Osteocyte (in vitro differentiated cells): ENCODE data around the gene MAPK11. TPM values are rescaled to one million over a fixed set of nuclear protein-coding genes. Genes with fewer than 3 reads are reported as not detected.

Experiments used
- DNase-seq: peaks from one replicate; pipeline ENCODE4 v3.0.0; 2021; ENCODE audit warnings: mixed read lengths; ENCODE audit not compliant: unreplicated experiment; ENCODE audit errors: extremely low spot score
- H3K27ac Mint-ChIP-seq: one replicate; pipeline ENCODE4 v1.8.0; 2021; ENCODE audit warnings: mild to moderate bottlenecking, mixed read lengths; ENCODE audit not compliant: unreplicated experiment
- H3K27me3 Mint-ChIP-seq: one replicate; pipeline ENCODE4 v1.8.0; 2021; ENCODE audit warnings: mixed read lengths; ENCODE audit not compliant: unreplicated experiment
- H3K36me3 Mint-ChIP-seq: one replicate; pipeline ENCODE4 v1.8.0; 2021; ENCODE audit warnings: mixed read lengths; ENCODE audit not compliant: unreplicated experiment
- H3K4me1 Mint-ChIP-seq: one replicate; pipeline ENCODE4 v1.8.0; 2021; ENCODE audit warnings: mixed read lengths; ENCODE audit not compliant: unreplicated experiment
- H3K4me3 Mint-ChIP-seq: one replicate; pipeline ENCODE4 v1.8.0; 2021; ENCODE audit warnings: mild to moderate bottlenecking, moderate library complexity, mixed read lengths; ENCODE audit not compliant: unreplicated experiment
- H3K9me3 Mint-ChIP-seq: one replicate; pipeline ENCODE4 v1.8.0; 2021; ENCODE audit warnings: mixed read lengths; ENCODE audit not compliant: unreplicated experiment
- total RNA-seq: library from RNA; stranded (reverse); gene quantifications from 2 replicates; pipeline ENCODE4 v1.2.1, GENCODE V29; 2021
- TF ChIP-seq, protein P1 (sequence below): fragments of 200-600 bp; sonication (generic); IDR thresholded peaks from 2 replicates; pipeline ENCODE4 v1.5.0; 2021; ENCODE audit warnings: antibody characterized with exemption, mild to moderate bottlenecking, moderate library complexity

Gene MAPK11
- total RNA-seq, 1 donor from 2014 or later = 6.4 TPM

DNA sequence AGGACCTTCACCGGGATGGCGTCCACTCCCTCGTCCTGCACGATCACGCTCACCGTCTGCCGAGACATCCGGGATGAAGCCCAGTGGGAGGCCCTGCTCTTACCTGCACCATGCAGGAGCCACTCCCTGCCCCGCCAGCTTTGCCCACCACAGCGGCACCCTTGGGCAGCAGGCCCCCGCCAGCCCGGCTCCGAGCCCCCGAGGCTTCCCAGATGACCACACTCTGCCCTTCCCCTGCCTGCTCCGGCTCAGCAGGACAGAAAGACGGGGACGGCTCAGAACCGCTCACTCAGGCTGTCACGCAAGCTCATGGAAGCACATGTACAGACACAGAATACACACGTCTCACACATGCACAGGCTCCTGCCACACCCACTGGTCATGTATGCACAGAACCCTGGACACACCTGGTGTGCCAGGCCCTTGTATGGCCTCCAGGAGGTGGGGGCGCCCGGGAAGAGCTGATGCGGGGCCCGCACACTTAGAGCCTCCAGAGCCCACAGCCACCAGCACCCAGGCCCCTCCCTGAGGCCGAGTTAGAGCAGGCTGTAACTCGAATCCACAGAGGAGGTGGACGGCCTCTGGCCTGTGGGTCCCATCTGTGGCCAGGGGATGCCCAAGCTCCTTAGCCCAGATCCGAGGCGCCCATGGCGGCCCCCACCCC lies 8.9 kb upstream of the MAPK11 start:
- peaks cover 20% of the 10 kb centered on the region for H3K36me3 Mint-ChIP-seq
- no peaks in the 10 kb centered on the region for H3K9me3 Mint-ChIP-seq
- peaks cover 7% of the 10 kb centered on the region for H3K4me1 Mint-ChIP-seq
- no peak overlapping the region for H3K27ac Mint-ChIP-seq
- H3K4me3 Mint-ChIP-seq = no peak overlapping the region
- H3K27me3 Mint-ChIP-seq = no peaks in the 10 kb centered on the region
- TF ChIP-seq, protein P1, sequence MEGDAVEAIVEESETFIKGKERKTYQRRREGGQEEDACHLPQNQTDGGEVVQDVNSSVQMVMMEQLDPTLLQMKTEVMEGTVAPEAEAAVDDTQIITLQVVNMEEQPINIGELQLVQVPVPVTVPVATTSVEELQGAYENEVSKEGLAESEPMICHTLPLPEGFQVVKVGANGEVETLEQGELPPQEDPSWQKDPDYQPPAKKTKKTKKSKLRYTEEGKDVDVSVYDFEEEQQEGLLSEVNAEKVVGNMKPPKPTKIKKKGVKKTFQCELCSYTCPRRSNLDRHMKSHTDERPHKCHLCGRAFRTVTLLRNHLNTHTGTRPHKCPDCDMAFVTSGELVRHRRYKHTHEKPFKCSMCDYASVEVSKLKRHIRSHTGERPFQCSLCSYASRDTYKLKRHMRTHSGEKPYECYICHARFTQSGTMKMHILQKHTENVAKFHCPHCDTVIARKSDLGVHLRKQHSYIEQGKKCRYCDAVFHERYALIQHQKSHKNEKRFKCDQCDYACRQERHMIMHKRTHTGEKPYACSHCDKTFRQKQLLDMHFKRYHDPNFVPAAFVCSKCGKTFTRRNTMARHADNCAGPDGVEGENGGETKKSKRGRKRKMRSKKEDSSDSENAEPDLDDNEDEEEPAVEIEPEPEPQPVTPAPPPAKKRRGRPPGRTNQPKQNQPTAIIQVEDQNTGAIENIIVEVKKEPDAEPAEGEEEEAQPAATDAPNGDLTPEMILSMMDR = no peak
- no peak for DNase-seq

DNA sequence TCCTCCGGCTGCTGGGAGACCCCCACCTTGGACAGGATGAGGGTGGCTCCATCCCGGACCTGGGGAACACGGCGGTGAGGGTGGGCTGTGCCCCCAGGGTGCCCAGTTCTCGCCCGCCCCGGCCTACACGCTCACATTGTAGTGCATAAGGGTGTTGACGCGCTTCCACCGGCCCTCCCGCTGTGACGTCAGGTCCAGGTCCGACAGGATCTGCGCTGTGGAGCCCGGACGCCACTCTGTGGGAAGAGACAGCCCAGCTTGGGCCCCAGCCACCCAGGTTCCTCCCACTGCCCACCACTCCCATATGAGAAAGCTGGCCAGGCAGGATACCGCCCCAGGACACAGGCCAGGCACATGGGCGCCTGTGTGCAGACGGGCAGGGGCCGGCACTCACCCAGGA lies 8.3 kb upstream of the MAPK11 start:
- H3K4me1 Mint-ChIP-seq = peaks cover 7% of the 10 kb centered on the region
- no peak for DNase-seq
- no peaks in the 10 kb centered on the region for H3K27me3 Mint-ChIP-seq
- no peak overlapping the region for H3K4me3 Mint-ChIP-seq
- peaks cover 23% of the 10 kb centered on the region for H3K36me3 Mint-ChIP-seq
- H3K9me3 Mint-ChIP-seq = no peaks in the 10 kb centered on the region
- TF ChIP-seq, protein P1 = no peak
- no peak overlapping the region for H3K27ac Mint-ChIP-seq

DNA sequence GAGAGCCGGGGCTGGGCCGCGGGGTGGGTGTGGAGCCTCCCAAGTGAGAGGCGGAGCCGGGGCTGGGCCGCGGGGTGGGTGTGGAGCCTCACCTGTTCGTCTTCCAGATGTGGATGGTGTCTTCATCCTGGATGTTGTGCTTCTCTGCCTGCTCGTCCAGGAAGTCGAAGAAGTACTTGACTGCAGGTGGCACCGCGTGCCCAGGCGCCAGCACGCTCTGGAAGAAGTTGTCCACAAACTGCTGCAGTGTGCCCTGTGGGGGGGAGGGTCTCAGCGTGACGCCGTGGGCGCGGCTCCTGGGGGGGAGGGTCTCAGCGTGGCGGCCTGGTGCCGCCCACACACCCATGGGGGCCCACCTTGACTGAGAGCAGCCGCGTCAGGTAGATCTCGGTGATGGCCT lies 7.6 kb upstream of the MAPK11 start:
- peaks cover 7% of the 10 kb centered on the region for H3K4me1 Mint-ChIP-seq
- no peaks in the 10 kb centered on the region for H3K9me3 Mint-ChIP-seq
- no peak overlapping the region for H3K27ac Mint-ChIP-seq
- no peak for DNase-seq
- TF ChIP-seq, protein P1 = no peak
- H3K27me3 Mint-ChIP-seq = no peaks in the 10 kb centered on the region
- H3K4me3 Mint-ChIP-seq = no peak overlapping the region
- peaks cover 23% of the 10 kb centered on the region for H3K36me3 Mint-ChIP-seq

- Mint-ChIP-seq H3K27me3 (no peaks in the 10 kb centered on the region), H3K27ac (no peak overlapping the region), H3K36me3 (peaks cover 23% of the 10 kb centered on the region), H3K9me3 (no peaks in the 10 kb centered on the region), H3K4me3 (no peak overlapping the region), H3K4me1 (peaks cover 5% of the 10 kb centered on the region)
- no peak for DNase-seq
- TF ChIP-seq, protein P1 = peak; percentile 60
Observed at GRCh38 chr22:50276143-50276542, 6.0 kb upstream of the MAPK11 start.

DNA sequence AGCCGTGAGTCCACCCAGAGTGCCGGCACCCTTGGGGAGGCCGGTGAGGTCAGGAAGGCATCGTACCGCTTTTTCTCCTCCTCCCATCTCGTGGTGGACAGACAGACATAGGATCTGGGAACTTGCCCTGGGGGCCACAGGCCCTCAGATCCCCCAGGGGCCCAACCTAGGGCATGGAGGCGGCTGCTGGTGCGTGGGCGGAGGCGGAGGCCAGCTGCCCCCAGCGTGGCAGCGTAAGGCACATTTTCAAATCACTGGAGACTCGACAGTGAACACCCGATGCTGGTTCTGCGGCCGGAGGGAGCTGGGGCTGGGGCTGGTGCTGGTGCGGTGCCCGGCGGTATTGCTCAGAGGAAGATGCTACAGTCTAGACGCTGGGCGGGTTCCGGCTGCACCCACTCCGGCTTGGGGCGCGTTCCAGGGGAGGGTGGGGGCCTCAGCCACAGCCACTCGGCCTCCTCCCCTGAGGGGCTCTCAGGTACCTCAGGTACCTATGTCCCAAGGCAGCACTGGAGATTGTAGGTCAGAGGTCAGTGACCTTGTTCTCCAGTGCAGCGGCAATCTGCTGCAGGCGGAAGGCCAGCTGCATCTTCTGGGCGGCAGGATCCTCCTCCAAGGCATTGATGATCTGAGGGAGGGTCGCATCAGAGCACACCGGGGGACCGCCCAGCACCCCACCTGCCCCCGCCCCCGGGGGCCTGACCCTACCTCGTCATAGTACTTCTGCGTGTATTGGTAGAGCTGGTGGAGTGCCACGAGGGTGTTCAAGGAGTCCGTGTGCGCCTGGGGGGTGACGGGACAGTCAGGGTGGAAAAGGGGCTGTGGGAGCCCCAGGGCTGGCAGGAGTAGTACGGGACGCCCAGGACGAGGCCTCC lies 5.2 kb upstream of the MAPK11 start:
- peaks cover 11% of the 10 kb centered on the region for H3K4me1 Mint-ChIP-seq

More for the DNA sequence above, 5.2 kb upstream of the MAPK11 start:
- H3K9me3 Mint-ChIP-seq = no peaks in the 10 kb centered on the region
- TF ChIP-seq, protein P1 = no peak
- no peaks in the 10 kb centered on the region for H3K27me3 Mint-ChIP-seq
- DNase-seq = no peak
- H3K4me3 Mint-ChIP-seq = no peak overlapping the region
- H3K36me3 Mint-ChIP-seq = peaks cover 20% of the 10 kb centered on the region
- H3K27ac Mint-ChIP-seq = no peak overlapping the region
